PC-3 (cell line): ENCODE data around the gene TSKU.

ENCODE experiments used
- EZH2 ChIP-seq: fragments of 300-600 bp; sonication (generic); IDR thresholded peaks from one replicate; pipeline ENCODE4 v1.6.1; 2017; ENCODE audit warnings: antibody characterized with exemption, mild to moderate bottlenecking, low read length; ENCODE audit not compliant: unreplicated experiment
- TF ChIP-seq, protein P1 (sequence below): fragments of 300-600 bp; sonication (generic); conservative IDR thresholded peaks from 2 replicates; pipeline ENCODE4 v1.5.1; 2017; ENCODE audit warnings: antibody characterized with exemption, low read depth, mild to moderate bottlenecking, low read length

- TF ChIP-seq, protein P1, sequence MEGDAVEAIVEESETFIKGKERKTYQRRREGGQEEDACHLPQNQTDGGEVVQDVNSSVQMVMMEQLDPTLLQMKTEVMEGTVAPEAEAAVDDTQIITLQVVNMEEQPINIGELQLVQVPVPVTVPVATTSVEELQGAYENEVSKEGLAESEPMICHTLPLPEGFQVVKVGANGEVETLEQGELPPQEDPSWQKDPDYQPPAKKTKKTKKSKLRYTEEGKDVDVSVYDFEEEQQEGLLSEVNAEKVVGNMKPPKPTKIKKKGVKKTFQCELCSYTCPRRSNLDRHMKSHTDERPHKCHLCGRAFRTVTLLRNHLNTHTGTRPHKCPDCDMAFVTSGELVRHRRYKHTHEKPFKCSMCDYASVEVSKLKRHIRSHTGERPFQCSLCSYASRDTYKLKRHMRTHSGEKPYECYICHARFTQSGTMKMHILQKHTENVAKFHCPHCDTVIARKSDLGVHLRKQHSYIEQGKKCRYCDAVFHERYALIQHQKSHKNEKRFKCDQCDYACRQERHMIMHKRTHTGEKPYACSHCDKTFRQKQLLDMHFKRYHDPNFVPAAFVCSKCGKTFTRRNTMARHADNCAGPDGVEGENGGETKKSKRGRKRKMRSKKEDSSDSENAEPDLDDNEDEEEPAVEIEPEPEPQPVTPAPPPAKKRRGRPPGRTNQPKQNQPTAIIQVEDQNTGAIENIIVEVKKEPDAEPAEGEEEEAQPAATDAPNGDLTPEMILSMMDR, result no peak
- no peak for TF ChIP-seq EZH2
Observed at GRCh38 chr11:76792505-76793264, 9.5 kb downstream of the TSKU start.
